ENCODE data around the gene MAP6D1.

The MAP6D1 gene

GRCh38 chr3:183823963-183824362, 1.4 kb downstream of the MAP6D1 start:
- ATAC-seq: no peak
- DNase-seq: no peak

- ATAC-seq (no peak), DNase-seq (no peak)
Observed at GRCh38 chr3:183822631-183823030, 2.7 kb downstream of the MAP6D1 start.

DNA sequence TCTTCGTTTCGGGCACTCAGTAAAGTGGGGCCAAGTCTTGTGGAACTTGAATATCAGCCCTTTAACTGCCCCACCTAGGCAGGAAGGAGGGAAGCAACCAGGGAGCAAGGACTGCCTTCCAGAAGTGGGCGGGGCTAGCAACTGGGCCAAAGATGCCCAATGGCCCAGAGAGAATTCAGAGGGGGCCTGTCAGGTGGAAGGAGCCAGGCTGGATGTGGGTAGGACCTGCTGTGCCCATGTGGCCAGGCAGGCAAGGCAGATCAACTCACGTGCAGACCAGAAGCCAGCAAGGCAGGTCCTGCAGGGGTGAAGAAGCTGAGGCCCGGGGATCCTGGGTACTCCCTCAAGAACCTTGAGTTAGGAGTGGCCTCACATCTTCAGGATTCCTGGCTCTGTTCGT, 5.5 kb downstream of the MAP6D1 start:
- DNase-seq (no peak), ATAC-seq (no peak)

- no peak for ATAC-seq
- DNase-seq: no peak
Observed at GRCh38 chr3:183818706-183819624, 6.4 kb downstream of the MAP6D1 start.

- no peak for DNase-seq
- no peak for ATAC-seq
Observed at GRCh38 chr3:183818041-183818620, 7.2 kb downstream of the MAP6D1 start.

GRCh38 chr3:183817639-183818038, 7.7 kb downstream of the MAP6D1 start:
- no peak for DNase-seq
- ATAC-seq: no peak

- no peak for DNase-seq
- no peak for ATAC-seq
Observed at GRCh38 chr3:183816681-183817510, 8.5 kb downstream of the MAP6D1 start.

DNA sequence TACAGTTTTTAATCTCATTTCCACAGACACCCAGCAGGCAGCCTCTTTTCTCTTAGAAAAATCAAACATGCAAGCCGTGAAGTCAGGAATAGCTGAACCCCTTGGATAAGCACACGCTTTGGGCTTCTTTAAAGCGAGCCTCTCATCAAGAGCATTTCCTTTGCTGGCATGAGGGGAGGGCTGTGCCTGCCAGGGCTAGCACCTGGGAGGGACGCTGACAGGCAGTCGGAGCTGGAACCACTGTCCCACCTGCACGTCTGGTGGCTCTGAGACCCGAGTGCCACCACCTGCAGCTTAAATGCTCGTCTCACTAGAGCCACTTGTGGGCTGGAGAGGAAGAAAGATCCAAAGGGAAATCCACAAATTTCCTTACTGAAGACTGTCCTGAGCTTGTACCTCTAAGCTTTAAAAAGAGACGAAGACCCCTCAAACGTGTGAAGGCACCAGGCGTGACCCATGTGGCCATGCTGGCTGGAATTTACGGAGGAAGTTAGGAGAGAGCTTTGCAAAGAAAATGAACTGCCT, 9.4 kb downstream of the MAP6D1 start:
- ATAC-seq: no peak
- DNase-seq: no peak

DNA sequence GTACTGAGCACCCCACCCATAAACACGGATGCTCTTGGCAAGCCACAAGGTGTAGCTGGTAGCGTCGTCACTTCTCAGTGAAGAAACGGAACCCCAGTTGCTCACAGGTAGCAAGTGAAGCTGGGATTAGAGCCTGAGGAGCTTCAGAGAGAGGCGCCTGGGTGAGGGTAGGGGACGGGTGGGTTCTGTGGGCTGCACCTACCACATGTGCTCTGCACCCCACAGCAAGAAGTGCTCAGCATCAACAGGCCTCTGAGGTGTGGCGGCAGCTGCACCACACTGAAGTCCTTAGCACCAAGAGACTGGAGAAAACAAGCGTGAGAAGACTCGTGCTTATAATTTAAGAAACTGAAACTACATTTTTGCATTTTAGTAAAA, 9.8 kb downstream of the MAP6D1 start:
- DNase-seq (no peak), ATAC-seq (no peak)

DNA sequence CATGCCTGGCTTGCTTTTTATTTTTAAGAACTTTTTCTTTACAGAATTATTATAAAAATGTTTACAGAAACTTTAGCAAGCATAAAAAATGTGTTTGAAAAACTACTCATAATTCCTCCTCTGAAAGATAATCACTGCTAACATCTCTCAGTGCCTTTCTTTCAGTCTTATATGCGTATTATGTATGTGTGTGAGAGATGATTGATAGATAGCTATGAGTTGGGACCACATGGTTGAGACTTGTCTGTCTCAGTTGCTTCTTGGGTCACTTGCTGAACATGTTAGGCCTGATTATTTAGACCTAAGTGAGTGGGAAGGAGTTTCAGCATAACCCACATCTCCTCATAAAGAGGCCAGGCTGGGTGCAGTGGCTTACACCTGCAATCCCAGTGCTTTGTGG, 11.1 kb downstream of the MAP6D1 start:
- no peak for ATAC-seq

DNA sequence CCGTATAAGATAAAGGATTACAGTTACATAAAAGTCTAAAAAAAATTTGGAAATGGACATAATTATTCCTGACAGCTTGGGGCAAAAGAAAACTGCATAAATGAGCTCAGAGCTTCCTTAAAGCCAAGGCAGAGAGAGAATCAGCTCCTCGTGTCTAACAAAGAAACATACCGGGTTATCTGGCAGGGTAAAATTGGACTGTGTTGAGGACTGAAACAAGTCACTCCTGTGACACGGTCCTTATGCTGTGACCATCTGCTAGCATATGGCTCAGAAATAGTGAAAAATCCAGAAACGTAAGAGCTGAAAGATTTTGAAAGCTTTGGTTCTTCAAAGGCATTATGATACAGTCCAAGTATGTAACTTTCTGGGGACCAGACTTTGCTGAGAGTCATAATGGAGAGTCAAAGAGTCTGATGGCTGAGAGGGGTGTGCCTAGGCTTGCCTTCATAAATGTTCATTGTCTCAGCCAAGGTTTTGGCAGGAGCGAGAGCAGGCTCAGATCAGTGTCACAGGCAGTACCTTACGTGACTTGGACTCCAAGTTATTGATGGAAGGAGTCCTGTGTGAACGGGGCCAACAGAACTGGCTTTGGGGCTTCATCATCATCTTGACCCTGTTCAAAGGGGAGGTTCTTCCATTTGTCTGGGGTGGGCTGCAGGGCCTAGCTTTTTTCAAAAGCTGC, 12.5 kb downstream of the MAP6D1 start:
- DNase-seq: no peak
- no peak for ATAC-seq

More for the DNA sequence above, 11.1 kb downstream of the MAP6D1 start:
- no peak for DNase-seq

GRCh38 chr3:183811638-183812037, 13.7 kb downstream of the MAP6D1 start:
- ATAC-seq (no peak), DNase-seq (no peak)

DNA sequence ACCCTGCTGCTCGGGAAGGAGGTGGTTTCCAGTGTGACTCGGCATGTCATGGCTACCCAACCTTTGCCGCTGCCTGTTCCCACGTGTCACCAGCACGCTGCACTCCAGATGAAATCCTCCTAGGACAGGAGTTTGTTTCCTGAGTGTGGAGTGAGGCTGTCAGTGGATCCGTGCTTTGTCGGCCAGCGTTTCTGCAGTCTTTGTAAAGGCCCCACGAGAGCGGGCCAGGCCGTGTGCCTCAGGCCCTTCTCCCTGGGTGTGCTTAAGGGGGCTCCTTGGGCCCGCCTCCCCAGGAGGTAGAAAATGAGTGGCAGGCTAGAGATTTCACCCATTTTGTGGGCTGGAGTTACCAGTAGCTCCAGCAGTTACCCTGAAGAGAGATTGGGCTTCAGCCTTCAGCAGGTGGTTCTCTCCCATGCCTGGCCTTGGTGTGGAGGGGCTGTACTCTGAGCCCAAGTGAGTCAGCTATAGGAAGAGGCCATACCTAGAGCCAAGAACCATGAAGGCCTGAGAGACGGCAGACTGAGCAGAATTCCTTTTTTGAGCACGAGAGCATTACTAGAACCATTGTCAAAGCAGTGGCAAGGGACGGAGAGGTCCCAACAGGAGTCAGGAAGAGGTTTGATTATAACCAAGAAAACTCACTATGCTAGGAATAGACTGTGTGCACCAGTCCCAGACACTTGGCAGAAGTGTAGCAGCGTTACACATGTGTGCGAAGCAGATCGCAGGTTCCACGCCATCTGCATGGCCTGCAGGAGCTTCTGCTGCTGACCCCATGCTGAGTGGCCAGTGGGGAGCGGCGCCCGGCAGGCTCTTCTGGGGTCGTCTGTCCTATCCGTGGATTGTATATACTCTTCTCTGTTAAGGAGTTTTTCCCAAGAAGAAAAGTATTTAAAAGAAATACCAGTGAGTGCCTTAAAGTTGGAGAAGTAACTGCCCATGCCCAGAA, 14.5 kb downstream of the MAP6D1 start:
- ATAC-seq: peak; percentile 17

DNA sequence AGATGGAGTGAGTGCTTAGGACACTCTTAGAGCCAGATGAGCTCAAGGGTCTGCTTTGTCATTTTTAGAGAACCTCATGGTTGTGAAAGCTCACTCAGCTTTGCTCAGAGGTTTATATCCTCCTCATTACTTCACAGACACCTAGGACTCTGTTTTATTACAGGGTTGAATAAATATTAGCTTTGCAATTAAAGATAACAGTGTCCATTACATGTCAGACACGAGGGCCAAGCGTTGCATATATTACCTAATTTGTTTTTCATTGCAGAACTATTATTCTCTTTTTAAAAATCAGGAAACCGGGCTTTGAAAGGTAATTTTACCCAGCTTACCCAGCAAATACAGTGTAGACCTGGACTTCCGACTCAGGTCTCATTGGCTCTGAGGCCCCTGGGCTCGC, 16.1 kb downstream of the MAP6D1 start:
- DNase-seq (no peak), ATAC-seq (no peak)

More for the DNA sequence above, 14.5 kb downstream of the MAP6D1 start:
- DNase-seq: no peak

DNA sequence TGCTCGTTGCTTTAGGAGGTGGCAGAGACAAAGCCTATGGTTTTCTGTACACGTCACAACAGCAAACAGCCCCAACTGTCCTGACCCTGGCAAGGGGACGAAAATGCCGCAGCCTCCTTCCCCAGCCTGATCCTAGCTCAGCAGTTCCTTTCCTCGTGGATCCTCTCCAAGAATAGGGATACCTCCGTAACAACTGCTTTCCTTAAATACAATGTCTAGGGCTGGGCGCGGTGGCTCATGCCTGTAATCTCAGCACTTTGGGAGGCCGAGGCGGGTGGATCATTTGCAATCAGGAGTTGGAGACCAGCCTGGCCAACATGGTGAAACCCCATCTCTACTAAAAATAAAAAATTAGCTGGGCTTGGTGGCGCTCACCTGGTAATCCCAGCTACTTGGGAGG, 17.0 kb downstream of the MAP6D1 start:
- DNase-seq (no peak), ATAC-seq (no peak)

DNA sequence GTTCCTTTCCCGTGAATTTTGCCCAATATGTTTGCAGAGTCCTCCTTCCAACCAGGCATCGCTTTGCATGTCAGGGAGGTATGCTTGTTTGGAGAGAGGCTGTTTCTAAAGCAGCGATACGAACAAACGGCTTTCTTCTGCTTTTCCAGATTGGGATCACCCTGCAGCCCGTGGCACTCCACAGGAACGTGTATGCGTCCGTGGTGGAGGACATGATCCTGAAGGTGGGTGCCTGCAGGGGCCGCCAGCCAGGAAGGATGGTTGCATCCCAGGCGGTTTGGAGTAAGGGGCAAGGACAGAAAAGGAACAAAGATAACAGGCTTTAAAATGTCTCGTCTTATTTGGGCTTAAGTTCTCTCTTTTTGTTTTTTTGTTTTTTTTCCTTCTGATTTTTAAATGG, 17.5 kb downstream of the MAP6D1 start:
- no peak for ATAC-seq
- DNase-seq: no peak

DNA sequence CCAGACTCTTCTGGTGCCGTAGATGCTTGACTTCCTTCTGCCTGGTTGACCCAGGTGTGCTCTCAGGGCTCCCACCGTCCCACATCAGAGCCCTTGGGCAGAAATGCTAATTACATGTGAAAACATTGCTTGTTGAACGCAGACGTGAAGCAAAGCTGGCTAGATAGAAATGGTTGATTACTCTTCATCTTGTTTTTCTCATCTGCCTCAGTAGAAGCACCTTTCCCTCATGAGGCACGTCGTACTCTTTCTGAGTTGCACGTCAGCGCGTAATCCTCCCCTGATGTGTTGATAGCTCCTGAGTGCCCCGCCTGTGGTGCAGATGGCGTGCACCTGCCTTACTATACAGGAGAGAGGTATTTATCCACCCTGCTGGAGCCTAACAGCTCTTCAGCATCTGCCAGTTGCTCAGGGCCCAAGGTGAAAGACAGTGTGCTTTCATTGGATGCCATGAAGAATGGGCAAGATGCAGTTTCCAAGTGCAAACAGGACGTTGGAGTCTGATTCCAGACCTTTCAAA, 18.1 kb downstream of the MAP6D1 start:
- DNase-seq (no peak), ATAC-seq (no peak)

GRCh38 chr3:183802989-183803388, 22.4 kb downstream of the MAP6D1 start:
- ATAC-seq: no peak
- DNase-seq: no peak

DNA sequence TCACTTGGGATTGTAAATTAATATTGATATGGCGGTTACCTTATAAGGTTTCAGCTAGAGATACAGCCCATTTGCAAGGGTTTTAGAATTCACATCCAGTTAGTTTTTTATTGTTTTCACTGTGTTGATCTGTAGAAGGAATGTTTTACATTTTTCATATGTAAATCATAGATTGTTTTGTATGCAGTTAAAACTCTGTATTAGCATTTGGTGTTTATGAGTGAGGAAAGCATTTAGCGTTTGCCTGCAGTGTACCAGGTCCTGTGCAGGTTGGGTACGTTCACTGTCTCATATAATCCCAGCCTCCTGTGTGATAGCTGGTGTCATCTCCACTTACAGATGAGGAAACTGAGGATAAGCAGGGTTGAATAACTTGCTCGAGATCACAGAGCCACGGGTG, 23.8 kb downstream of the MAP6D1 start:
- ATAC-seq: no peak
- DNase-seq: no peak

DNA sequence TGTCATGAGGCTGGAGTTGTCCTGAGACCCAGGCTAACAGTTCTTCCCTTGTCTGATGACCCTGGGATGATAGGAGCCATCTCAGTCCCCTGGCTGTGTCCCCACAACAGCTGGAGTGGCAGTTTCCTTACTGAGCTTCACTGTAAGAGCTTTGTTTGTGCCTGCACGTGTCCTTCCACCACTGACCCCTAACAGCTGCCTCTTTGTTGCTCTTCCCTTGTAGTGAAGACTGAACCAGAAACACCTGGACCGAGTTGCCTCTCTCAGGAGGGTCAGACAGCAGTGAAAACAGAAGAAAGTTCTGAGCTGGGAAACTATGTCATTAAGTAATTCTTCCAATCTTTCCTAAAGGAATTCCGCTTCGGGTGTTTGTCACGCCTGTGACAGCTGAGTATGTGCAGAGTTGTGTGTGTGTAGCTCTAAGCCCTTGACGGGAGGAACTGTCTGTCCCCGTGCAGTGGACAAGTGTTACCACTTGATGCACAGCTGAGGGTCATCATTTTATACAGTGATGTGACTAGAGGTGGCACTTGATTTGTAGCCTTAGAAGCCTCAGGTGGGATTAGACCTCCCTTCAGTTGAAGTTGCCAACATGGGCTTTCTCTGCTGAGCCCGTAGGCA, 25.0 kb downstream of the MAP6D1 start:
- ATAC-seq (no peak), DNase-seq (no peak)

Measured in stimulated activated naive CD8-positive, alpha-beta T cell treated with anti-CD3 and anti-CD28 coated beads, Interleukin-15, Interleukin-2, amounts not matched to agents 100 U/mL and 50 U/mL, for 24 hours (primary cell).